NCI-H2227 treated with DMSO at 0.1 percent for 48 hours (cell line): ENCODE data around the gene ARMS2.

Experiments used
- DNase-seq: peaks from one replicate; lab custom pipeline; 2025; lab: John Stamatoyannopoulos, UW

Gene ARMS2

GRCh38 chr10:122454071-122454470 lies 382 bp upstream of the ARMS2 start:
- DNase-seq, result no peak

- DNase-seq, result no peak
Observed at GRCh38 chr10:122455376-122456079, 1.1 kb downstream of the ARMS2 start.

DNA sequence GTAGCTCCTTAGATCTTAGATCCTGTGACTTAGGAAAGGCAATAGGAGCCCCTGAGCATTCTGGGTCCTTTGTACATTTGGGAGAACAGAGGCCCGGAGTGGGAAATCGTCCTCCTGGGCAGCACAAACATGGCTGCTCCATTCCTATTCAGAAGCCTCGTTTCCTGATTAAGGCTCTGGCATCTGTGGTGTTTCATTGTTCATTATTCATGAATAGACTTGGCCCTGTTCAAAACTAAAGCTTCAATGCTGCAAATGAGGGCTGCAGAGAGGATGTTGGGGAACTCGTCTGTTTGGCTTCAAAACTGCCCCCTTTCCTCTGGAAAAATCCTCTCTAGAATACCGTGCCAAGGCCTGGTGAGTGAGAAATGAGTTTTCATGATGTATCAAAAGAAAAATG lies 3.5 kb downstream of the ARMS2 start:
- no peak for DNase-seq

DNA sequence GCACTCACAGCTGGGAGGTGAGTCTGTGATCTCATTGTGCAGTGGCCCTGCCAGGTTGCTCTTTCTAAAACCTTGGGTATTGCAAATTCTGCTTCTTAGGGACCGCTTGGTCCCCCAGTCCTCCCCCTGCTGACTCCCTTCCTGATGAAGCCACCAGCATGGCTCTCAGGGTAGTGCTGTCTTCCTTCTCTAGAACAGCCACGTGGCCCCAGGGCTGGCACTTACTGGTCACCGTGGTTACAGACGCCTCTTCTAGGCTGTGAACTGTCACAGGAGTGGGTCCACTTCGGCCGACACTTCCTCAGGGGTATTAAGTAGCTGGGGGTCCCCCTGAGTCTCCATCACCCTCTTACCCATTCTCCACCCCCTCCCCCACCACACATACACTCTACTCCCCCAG lies 4.2 kb downstream of the ARMS2 start:
- DNase-seq, result no peak

DNA sequence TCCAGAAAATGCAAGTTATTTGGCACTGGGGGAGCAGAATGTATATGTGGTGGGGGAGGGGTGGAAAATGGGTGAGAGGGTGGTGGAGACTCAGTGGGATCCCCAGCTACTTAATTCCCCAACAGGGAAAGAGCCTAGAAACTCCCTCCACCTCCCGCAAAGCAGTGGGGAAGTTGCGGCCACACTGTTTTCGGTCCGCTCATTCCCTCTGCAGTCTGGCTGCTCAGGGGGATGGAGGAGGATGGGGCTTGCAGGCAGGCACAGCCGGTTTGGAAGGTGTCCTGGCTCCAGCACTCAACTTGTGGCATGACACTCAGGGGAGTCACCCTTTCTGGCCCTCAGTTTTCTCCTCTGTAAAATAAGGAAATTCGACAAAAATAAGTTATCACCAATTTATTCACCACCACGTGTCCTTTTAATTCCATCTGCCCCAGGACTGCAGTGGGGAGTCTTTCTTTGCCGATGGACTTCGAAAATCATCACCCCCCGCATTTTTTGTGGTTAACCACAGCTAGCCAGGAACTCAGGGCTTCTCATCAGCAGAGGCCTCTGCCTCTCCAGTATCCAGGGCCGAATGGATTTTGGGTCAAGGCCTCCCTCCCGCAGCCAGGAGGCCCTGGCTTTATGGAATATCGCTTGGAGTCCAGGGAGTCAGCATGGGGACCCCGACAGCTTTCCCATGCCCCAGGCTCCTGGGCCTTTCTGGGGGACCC lies 5.3 kb downstream of the ARMS2 start:
- no peak for DNase-seq

GRCh38 chr10:122460891-122461293 lies 6.4 kb downstream of the ARMS2 start:
- no peak for DNase-seq

DNA sequence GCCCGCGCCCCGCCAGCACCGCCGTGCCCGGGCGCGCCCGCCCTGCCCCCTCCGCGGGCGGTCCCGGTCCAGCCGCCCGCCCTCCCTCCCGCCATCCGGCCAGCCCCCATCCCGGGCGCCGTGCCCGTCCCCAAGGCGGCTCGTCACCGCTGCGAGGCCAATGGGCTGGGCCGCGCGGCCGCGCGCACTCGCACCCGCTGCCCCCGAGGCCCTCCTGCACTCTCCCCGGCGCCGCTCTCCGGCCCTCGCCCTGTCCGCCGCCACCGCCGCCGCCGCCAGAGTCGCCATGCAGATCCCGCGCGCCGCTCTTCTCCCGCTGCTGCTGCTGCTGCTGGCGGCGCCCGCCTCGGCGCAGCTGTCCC lies 6.9 kb downstream of the ARMS2 start, which contains the start of gene HTRA1:
Gene HTRA1 (plus strand): TSS at position 187 of the 362 bp plus-strand sequence. CDS start 100 bp downstream, at position 287.
- DNase-seq, result no peak

DNA sequence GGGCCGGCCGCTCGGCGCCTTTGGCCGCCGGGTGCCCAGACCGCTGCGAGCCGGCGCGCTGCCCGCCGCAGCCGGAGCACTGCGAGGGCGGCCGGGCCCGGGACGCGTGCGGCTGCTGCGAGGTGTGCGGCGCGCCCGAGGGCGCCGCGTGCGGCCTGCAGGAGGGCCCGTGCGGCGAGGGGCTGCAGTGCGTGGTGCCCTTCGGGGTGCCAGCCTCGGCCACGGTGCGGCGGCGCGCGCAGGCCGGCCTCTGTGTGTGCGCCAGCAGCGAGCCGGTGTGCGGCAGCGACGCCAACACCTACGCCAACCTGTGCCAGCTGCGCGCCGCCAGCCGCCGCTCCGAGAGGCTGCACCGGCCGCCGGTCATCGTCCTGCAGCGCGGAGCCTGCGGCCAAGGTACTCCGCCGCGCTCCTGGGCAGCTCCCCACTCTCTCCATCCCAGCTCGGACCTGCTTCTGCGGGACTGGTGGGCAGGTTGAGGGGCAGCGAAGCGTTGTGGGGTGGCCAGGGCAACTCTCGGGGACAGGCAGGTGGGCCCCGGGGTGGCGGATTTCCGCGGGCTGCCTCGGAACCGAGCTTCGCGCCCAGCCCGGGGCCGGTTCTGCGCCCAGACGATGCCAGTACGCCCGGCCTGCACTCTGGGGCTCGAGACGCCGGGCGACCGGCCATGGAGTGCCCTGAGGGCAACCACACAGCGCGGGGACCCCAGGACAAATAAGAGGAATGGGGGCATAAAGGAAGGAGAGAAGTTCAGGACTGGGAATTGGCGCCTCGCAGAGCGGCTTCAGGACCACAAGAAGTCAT lies 7.5 kb downstream of the ARMS2 start:
- DNase-seq, result no peak

- no peak for DNase-seq
Observed at GRCh38 chr10:122462533-122463465, 8.3 kb downstream of the ARMS2 start.

DNA sequence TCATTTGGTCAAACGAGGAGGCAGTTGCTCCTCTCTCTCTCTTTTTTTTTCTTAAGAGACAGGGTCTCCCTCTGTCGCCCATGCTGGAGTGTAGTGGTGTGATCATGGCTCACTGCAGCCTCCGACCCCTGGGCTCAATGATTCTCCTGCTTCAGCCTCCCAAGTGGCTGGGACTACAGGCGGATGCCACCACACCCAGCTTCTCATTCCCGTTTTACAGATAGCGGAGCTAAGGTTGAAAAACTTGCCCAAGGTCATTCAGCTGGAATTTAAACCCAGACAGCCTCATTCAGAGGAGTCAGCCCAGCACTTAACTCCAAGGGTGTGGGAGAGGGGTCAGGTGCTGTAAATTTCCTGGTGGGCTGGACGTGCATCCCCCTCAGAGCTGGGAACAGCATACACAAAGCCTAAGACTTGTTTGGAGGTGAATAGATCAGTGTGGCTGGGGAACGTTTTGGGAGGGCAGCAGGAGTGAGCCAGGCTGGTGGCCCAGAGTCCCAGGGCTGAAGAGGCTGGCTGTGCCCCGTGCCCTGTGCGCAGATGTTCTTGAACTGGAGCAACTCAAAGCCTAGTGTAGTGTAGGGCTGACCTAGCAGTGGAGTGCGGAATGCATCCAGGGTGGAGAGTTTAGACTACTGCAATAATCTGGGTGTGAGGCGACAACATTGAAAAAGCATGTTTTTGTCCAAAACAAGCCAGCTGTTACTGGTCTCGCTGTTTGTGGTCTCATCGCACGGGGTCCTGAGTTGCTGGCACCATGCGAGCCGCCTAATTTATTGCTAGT lies 9.2 kb downstream of the ARMS2 start:
- DNase-seq, result no peak

DNA sequence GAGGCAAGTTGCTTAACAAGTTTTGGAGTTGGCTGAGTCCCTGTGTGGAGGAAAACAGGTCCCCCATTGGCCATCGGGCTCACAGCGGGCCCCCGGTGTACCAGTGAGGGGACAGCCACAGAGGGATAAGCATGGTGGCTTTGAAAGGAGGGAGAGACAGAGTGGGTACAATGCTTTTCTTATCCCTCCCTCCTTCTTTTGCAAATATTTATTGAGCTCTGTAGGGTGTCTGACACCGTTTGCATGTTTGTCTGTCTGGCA lies 9.7 kb downstream of the ARMS2 start:
- DNase-seq, result no peak

DNA sequence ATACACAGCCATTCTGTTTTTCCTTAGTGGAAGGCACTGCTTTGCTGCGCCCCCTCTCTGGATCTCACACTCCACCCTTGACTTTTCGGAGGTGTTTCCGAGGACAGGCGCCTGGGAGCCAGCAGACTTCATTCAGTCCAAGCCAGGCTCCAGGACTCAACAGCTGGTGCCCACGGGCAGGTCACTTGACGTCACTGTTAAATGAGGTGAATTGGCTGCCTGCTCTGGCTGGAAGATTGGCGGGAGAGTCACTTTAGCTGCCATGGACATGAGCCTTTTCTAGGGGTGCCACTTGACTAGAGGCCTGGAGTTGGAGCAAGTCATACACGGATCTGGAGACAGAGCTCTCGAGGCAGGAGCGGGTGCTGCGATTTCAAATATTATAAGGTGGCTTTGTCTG lies 10.1 kb downstream of the ARMS2 start:
- no peak for DNase-seq

DNA sequence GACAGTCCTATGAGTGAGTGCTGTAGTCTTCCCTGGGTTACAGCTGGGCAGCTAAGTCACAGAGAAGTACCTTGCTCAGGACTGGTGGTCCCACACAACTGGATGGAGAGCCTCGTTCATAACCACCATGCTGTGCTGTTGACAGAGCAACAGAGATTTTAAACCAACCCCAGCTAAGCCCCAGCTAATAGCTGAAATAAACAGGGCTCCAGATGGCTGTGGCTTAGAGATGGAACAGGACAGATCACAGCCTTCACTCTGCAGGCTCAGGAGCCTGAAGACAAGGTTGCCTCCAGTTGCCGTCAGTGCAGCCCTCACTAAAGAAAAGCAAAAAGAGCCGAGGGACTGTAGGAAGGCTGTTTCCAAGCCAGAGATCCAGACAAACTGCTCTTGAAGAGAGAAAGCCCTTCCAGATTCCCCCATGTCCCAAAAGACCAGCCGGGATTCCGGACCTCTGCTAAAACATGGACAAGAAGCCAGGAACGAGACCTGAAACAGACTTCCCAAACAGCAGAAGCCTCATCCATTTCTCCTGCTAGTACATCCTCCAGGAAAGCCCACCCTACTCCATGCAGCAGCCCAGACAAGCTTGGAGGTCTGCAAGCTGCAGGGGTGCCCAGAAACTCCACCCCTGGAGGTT lies 11.1 kb downstream of the ARMS2 start:
- DNase-seq, result no peak

GRCh38 chr10:122466951-122467381 lies 12.5 kb downstream of the ARMS2 start:
- DNase-seq, result no peak

DNA sequence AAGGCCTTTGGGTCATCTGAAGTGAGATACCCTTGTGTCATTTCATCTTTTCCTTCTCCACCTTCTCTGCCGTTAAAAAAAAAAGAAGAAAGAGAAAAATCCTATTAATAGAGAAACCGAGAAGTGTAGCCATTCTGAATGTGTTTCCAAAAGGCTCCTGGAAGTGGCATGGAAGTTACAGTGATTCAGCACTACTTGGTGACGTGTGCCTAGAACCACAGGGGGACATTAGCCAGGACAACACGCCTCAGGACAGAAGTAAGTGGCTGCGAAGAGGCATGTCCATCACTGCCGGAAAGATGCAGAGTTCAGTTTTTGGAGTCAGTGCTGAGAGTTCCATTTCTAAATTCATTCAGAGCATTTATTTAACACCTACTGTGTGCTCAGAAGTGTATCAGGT lies 13.2 kb downstream of the ARMS2 start:
- no peak for DNase-seq

GRCh38 chr10:122468307-122468925 lies 14.0 kb downstream of the ARMS2 start:
- no peak for DNase-seq

DNA sequence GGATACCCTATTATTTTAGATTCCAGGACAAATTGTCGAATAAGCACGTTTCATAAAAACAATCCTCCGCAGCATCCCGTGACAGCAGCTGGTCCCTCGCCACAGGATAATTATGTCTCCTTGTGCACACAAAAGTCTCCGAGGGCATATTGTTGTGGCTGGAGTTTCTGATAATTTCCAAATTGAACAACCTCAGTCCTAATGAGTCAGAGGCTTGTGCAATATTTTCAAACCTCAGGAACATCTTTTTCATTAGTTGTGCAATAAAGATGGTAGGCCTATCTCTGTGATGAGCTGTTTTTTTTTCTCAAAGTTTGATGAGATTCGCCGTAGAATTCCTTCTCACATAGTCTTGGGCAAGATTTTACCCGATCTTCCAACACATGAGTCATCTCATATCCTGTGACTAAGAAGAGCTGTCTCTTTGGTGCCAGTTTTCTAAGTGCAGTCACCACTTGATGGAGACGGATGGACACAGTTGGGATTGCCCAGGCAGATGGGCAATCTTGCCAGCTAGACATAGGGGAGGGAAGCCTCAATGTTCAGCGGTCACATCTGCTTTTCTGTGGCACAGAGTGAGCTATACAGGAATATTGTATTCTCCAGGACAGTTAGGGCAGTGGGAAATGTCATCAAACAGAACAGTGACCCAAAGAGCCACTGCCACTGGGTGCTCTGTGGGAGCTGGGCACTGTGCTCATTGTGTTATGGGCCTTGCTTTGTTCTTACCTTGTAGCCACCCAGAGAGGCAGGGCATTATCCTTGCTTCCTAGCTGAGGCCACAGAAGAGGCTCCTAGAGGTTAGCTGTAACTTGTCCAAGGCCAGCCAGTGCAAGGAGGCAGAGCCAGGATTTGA lies 14.7 kb downstream of the ARMS2 start:
- no peak for DNase-seq

GRCh38 chr10:122469848-122470247 lies 15.4 kb downstream of the ARMS2 start:
- DNase-seq, result no peak

DNA sequence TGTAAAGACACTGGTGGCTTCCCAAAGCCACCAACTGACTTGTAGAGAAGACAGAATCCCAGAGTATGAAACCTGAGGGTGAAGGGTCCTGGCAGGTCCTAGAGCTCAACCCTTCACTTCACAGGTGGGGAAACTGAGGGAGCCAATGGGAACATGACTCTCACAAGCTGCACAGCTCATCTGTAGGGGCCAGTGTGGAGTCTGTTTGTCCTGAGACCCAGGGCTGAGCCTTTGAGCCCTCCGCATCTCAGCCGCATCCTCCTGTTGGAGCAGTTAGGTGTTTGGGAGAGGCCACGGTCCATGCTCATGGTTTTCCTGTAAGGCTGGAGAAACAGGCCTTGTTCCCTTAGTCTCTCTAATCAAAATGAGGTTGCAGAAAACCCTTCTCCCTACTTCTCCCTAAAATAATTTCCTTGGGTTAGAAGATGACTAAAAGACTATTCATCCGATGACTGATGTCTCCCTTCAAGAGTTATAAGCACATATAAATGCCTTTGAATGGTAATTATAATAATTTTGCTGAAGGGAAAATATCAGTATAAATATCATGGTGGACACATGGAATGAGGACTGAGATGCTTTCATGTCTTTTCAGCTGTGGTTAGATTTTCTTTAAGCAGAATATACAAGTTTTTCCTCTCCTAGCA lies 17.2 kb downstream of the ARMS2 start:
- no peak for DNase-seq
